Left ventricle myocardium inferior (tissue), 1 donor: ENCODE data around the gene IFI30. TPM values are rescaled to one million over a fixed set of nuclear protein-coding genes. Genes with fewer than 3 reads are reported as not detected.

Source experiments
- DNase-seq: peaks from one replicate; pipeline ENCODE4 v3.0.0-alpha.2; 2020
- H3K27ac ChIP-seq: fragments of 200-600 bp; replicated peaks from 2 replicates; pipeline ENCODE4 v1.8.0; 2021
- H3K27me3 ChIP-seq: fragments of 200-600 bp; 2 replicates; pipeline ENCODE4 v1.8.0; 2021; ENCODE audit warnings: low read depth
- H3K36me3 ChIP-seq: fragments of 200-600 bp; 2 replicates; pipeline ENCODE4 v1.8.0; 2021
- H3K4me1 ChIP-seq: fragments of 200-600 bp; 2 replicates; pipeline ENCODE4 v1.8.0; 2021
- H3K4me3 ChIP-seq: fragments of 200-600 bp; 2 replicates; pipeline ENCODE4 v1.8.0; 2021; ENCODE audit warnings: mild to moderate bottlenecking, moderate library complexity
- H3K9me3 ChIP-seq: fragments of 200-600 bp; replicated peaks from 2 replicates; pipeline ENCODE4 v1.8.0; 2021
- intact Hi-C: fragments of 100-400 bp; cut with micrococcal nuclease; formaldehyde crosslinking; loops from one replicate; pipeline ENCODE4 v1.11.0; 2022
- total RNA-seq: library from RNA; stranded (reverse); fragmentation: NEBNext Ultra II Directional; extraction: Animal tissue kit (Norgen Biotek cat#: 25700); gene quantifications from one replicate; pipeline ENCODE4 v1.2.1, GENCODE V29; 2021
- TF ChIP-seq, protein P1 (sequence below): fragments of 200-600 bp; IDR thresholded peaks from 2 replicates; pipeline ENCODE4 v1.8.0; 2021; ENCODE audit warnings: antibody characterized with exemption, mild to moderate bottlenecking, borderline replicate concordance
- donor health status: DM: no; HTN: yes; CAD: no; lungs with severe emphysema.

The IFI30 gene
- total RNA-seq, 1 donor from 2014 or later: 23.3 TPM

DNA sequence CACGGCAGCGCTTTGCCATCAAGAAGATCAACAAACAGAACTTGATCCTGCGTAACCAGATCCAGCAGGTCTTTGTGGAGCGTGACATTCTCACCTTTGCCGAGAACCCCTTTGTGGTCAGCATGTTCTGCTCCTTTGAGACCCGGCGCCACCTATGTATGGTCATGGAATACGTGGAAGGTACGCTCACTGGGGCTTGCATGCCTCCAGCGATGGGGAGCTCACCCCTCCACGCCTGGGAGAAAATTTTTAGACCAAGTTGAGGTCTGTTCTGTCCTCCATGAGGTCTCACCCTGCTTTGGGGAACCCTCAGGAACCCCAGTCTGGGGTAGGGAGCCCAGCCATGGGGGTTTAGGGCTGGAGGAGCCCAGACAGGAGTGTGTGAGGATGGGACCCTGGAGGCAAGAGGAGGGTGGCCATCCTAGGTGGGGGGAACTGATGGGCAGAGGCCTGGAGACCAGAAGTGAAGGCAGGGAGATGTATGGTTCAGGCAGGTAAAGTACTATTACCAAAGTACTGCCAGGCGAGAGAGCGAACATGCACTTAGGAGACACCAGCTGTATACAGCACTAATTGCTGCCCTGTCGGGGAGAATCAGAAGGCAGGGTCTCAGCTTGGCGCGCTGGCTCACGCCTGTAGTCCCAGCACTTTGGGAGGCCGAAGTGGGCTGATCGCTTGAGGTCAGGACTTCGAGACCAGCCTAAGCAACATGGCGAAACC, 42.9 kb upstream of the IFI30 start:
- DNase-seq: no peak
- H3K27ac ChIP-seq: no peak overlapping the region
- no peaks in the 10 kb centered on the region for H3K9me3 ChIP-seq
- H3K27me3 ChIP-seq: no peaks in the 10 kb centered on the region
- intact Hi-C loops: no loop called here
- no peaks in the 10 kb centered on the region for H3K4me1 ChIP-seq
- TF ChIP-seq, protein P1, sequence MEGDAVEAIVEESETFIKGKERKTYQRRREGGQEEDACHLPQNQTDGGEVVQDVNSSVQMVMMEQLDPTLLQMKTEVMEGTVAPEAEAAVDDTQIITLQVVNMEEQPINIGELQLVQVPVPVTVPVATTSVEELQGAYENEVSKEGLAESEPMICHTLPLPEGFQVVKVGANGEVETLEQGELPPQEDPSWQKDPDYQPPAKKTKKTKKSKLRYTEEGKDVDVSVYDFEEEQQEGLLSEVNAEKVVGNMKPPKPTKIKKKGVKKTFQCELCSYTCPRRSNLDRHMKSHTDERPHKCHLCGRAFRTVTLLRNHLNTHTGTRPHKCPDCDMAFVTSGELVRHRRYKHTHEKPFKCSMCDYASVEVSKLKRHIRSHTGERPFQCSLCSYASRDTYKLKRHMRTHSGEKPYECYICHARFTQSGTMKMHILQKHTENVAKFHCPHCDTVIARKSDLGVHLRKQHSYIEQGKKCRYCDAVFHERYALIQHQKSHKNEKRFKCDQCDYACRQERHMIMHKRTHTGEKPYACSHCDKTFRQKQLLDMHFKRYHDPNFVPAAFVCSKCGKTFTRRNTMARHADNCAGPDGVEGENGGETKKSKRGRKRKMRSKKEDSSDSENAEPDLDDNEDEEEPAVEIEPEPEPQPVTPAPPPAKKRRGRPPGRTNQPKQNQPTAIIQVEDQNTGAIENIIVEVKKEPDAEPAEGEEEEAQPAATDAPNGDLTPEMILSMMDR: no peak
- H3K36me3 ChIP-seq: peaks cover 63% of the 10 kb centered on the region
- H3K4me3 ChIP-seq: no peak overlapping the region

DNA sequence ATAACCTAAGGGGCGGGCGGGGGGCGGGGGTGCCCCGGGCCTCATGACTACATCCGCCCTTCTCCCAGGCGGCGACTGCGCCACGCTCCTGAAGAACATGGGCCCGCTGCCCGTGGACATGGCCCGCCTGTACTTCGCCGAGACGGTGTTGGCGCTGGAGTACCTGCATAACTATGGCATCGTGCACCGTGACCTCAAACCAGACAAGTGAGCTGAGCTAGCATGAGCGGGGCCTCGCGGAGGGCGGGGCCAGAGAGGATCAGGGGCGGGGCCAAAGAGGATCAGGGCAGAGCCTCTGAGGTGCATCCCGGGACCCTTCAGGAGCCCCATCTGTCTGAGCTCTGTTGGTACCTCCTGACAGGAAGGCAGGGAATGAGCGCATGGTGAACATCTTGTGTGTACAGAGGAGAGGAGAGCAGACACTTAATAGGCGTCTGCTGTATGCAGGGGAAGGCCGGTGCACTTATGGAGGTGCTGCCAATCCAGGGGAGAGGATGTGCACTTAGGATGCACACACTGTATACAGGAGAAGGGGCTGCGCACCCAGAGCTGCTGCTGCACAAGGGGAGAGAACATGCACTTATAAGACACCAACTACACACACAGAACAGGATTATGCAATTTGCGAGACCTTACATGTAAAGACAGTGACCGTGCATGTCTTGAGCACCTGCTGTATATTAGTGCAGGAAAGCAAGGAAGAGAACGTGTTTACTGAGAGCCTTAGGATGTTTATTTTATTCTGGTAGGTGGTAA, 41.6 kb upstream of the IFI30 start:
- Histone ChIP-seq H3K4me1 (no peaks in the 10 kb centered on the region), H3K9me3 (no peaks in the 10 kb centered on the region), H3K36me3 (peaks cover 66% of the 10 kb centered on the region), H3K27ac (no peak overlapping the region), H3K27me3 (no peaks in the 10 kb centered on the region), H3K4me3 (no peak overlapping the region)
- intact Hi-C loops: no loop called here
- DNase-seq: no peak
- TF ChIP-seq, protein P1: no peak

DNA sequence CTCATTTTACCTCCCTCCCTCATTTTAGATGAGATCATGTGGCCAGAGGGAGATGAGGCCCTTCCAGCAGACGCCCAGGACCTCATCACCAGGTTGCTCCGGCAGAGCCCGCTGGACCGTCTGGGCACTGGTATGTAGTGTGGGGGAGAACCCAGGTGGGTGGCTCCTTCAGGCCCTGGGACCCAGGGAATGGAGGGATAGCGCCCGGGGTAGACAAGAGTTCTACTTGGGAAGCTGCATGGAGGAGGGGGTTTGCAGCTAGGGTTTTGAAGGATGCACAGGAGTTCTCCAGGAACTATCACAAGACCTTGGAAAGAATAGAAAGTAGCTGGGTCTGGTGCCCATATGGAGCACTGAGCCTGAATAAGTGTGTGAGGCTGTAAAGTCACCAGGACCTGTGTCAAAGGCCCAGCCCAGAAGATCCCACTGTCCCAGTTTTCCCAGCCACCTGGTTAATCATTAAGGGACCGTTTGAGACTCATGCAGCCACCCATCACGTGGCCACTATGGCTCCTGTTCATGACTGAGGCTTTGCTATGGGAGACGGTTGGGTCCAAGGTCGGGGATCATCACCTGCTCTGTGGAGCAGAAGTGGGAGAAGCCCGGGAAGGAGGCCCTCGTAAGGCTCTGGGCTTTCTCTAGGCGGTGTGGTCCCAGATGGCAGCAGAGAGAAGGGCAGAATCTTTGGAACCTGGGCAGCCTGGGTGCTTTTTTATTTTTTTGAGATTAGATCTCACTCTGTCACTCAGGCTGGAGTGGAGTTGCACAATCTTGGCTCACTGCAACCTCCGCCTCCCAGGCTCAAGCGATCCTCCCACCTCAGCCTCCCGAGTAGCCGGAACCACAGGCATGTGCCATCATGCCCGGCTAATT, 37.7 kb upstream of the IFI30 start:
- H3K9me3 ChIP-seq: no peaks in the 10 kb centered on the region
- no peaks in the 10 kb centered on the region for H3K4me1 ChIP-seq
- no peak for DNase-seq
- TF ChIP-seq, protein P1: no peak
- no peaks in the 10 kb centered on the region for H3K27me3 ChIP-seq
- H3K27ac ChIP-seq: no peak overlapping the region
- H3K36me3 ChIP-seq: peaks cover 74% of the 10 kb centered on the region
- no peak overlapping the region for H3K4me3 ChIP-seq
- intact Hi-C loops: no loop called here

DNA sequence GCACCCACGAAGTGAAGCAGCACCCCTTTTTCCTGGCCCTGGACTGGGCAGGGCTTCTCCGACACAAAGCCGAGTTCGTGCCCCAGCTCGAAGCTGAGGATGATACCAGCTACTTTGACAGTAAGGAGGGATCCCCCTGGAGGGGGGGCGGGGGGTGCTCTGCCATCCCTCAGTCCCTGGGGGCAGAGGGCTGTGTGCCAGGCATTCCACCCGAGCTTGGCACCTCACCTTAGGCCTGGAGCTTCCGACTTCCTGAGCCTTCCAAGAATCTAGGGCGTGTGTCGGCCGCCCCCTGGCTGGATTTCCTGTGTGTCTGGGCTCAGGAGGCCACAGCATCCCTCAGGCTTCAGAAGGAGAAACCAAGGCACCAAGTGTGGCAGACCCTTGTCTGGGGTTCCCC, 36.4 kb upstream of the IFI30 start:
- no peaks in the 10 kb centered on the region for H3K4me1 ChIP-seq
- no peaks in the 10 kb centered on the region for H3K9me3 ChIP-seq
- no peak for DNase-seq
- TF ChIP-seq, protein P1: no peak
- intact Hi-C loops: no loop called here
- H3K27me3 ChIP-seq: no peaks in the 10 kb centered on the region
- H3K4me3 ChIP-seq: no peak overlapping the region
- peaks cover 69% of the 10 kb centered on the region for H3K36me3 ChIP-seq
- no peak overlapping the region for H3K27ac ChIP-seq

DNA sequence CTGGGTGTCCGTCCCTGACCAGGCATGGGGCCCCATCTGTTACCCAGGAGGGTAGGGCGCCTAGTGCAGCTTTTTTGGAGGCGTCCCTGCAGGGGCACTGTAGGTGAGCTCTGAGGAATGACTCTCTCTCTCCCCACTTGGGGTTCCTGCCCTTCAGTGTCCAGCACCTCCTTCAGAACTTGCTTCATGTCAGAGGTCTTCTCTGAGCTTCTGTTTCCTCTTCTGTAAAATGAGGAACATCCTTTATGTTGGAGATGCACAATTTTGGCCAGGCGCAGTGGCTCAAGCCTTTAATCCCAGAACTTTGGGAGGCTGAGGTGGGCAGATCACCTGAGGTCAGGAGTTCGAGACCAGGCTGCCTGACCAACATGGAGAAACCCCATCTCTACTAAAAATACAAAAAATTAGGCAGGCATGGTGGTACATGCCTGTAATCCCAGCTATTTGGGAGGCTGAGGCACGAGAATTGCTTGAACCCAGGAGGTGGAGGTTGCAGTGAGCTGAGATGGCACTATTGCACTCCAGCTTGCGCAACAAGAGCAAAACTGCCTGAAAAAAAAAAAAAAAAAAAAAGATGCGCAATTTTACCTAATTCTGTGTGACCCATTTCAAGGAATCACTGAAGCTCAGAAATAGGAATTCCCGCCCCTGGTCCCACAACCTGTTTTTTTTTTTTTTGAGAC, 35.8 kb upstream of the IFI30 start:
- no peak for DNase-seq
- intact Hi-C loops: no loop called here
- H3K4me1 ChIP-seq: no peaks in the 10 kb centered on the region

More for the DNA sequence above, 35.8 kb upstream of the IFI30 start:
- H3K4me3 ChIP-seq: no peak overlapping the region
- H3K27me3 ChIP-seq: no peaks in the 10 kb centered on the region
- no peaks in the 10 kb centered on the region for H3K9me3 ChIP-seq
- TF ChIP-seq, protein P1: no peak
- H3K36me3 ChIP-seq: peaks cover 69% of the 10 kb centered on the region
- no peak overlapping the region for H3K27ac ChIP-seq
